SHP77 treated with DMSO at 0.1 percent for 48 hours (cell line): ENCODE data around the gene ARMC8.

Experiments used
- DNase-seq: peaks from one replicate; lab custom pipeline; 2025; lab: John Stamatoyannopoulos, UW

Gene ARMC8

DNA sequence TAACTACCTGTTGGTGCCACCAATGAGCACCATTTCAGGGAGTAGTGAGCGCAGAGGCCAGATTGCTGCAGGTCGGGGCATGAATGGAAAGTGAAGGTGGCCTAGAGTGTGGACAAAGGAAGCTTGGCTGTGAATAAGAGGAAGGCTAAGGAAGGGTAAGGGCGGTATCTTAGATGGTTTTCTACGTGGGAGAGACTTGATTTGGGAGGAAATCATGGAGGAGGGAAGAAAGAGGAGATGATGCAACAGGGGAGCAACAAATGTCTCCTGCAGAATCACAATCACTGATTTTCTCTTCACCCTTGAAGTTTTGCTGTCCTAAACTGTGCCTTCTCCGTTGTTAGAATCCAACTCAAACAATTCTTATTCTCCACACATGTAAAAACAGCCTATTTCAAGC, 120.8 kb downstream of the ARMC8 start:
- DNase-seq, result no peak

- DNase-seq, result no peak
Measured at GRCh38 chr3:138308783-138309182, 121.7 kb downstream of the ARMC8 start.

DNA sequence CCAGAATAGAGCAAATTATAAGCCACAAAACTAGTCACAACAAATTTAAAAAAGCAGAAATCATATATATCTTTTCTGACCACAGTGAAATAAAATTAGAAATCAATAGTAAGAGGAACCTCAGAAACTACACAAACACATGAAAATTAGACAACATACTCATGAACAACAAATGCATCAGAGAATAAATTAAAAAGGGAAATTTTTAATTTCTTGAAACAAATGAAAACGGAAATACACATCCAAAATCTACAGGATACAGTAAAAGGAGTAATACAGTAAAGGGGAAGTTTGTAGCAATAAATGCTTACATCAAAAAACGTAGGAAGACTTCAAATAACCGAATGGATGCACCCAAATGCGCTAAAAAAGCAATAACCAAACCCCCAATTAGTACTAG, 123.4 kb downstream of the ARMC8 start:
- DNase-seq, result no peak

GRCh38 chr3:138314751-138315150, 127.7 kb downstream of the ARMC8 start:
- DNase-seq, result no peak

- no peak for DNase-seq
Measured at GRCh38 chr3:138317687-138318086, 130.6 kb downstream of the ARMC8 start.

- no peak for DNase-seq
Measured at GRCh38 chr3:138323971-138324370, 136.9 kb downstream of the ARMC8 start.

DNA sequence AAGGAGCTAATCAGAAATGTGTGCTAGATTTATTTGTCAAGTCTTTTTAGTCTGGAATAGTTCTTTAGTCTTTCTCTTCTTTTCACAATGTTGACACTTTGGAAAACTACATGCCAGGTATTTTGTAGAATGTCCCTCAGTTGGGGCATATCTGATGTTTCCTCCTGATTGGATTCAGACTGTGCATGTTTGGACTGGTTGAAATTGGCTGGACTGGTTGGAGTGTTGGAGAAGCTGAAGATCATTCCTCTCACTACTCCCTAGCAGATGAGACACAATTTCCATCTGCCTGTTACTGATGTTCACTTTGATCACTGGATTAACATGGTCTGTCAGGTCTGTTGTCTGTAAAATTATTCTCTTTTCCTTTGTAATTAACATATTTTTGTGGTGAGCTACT, 138.9 kb downstream of the ARMC8 start:
- no peak for DNase-seq

GRCh38 chr3:138326866-138327595, 139.9 kb downstream of the ARMC8 start:
- DNase-seq, result no peak

- DNase-seq, result no peak
Measured at GRCh38 chr3:138327831-138328230, 140.7 kb downstream of the ARMC8 start.

DNA sequence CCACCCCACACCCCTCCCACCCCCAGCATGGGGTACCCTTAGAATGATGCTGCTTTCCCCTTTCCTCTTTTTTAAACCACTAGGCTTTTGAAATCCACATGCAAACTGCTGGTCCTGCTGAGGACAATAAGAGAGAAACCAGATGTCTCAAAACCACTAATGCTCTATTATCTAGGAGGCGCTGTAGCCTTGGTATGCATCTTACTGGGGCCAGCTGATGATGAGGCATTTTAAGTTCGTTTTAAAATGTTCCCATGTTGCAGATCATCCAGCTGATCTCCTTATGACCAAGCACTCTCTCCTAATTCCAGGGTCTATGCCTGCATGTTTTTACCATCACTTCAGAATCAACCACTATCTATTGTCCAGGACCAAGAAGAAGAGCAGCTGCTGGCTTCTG, 141.2 kb downstream of the ARMC8 start:
- DNase-seq, result peak; percentile 18

- peak; percentile 82 for DNase-seq
Measured at GRCh38 chr3:138329127-138329983, 142.3 kb downstream of the ARMC8 start, which contains the start of gene NME9. Gene NME9, minus strand, starts transcription at chr3:138329851. Its CDS starts 516 bp downstream, at chr3:138329335.

GRCh38 chr3:138329984-138330293, 142.8 kb downstream of the ARMC8 start:
- no peak for DNase-seq

DNA sequence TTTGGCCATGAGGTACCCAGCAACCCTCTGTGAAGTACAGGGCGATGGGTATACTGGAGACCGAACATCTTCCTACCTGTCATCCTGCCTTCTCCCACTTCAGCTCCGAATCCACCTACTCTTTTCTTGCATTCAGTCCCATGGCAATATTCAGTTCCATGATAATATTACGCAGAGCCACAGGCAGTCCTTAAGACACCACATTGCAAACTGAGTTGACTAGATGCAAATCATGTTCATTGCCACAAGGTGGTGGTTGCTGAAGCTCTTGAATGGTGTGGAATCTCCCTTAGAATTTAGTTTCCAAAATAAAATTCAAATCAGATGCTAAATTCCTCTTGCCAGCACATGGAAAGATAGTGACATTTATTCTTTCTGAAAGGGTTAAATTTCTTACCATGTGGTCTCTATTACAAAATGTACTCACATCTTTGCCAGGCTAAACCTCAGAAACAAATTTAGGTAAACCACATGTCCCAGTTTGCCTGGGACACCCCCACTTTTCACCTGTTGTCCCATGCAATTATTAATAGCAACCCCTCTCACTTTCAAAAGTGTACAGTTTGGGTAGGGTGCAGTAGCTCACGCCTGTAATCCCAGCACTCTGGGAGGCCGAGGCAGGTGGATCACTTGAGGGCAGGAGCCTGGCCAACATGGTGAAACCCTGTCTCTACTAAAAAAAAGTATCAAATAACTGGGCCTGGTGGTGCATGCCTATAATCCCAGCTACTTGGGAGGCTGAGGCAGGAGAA, 144.2 kb downstream of the ARMC8 start:
- no peak for DNase-seq

DNA sequence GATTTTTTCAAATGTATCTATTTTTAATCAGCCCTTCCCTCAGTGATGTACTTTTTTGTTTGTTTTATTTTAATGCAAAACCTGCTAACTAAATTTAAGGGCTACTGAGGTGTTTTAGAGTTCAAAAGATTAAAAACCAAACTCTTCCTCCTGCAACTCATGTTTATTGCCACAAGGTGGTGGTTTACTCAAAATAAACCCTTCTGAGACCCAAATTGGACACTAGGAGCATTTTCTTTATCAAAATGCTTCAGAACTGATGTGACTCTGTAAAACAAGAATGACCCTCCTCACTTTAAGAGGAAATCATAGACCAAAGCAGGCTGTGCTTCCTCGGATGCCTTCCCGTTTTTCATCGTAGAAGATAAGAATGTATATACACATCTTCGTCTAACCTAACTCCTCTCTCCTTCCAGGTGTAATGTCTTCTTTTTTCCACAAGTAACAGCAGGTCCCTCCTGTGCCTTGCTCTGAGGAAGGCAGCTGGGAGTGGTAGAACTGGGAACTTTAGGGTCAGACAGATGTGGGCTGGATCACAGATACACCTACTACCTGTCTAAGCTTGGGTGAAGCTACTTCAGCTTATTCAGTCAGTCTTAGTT, 145.5 kb downstream of the ARMC8 start:
- DNase-seq, result no peak

- no peak for DNase-seq
Measured at GRCh38 chr3:138334608-138335007, 147.5 kb downstream of the ARMC8 start.

DNA sequence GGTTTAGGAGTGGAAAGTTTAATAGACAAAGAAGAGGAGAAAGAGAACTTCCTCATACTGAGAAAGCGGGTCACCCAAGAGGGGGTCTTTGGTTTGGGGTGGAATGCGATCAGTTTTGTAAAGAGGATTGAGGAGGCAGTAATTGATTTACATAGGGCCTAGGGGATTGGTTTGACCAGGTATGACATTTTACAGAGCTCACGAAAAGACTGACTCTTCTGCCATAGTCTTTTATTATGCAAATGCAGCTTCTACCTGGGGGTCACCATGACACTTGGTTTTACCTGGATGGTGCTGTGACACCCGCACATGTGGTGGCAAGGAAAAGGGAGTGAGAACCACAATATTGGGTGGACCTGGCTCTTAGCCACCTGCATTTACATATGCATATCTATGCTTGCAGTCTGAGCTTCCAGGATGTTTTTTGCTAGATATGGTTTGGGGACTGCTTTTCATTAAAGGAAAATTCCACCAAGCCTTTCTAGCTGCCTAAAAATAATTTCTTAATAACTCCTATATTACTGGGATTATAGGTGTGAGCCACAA, 149.4 kb downstream of the ARMC8 start:
- DNase-seq, result no peak

DNA sequence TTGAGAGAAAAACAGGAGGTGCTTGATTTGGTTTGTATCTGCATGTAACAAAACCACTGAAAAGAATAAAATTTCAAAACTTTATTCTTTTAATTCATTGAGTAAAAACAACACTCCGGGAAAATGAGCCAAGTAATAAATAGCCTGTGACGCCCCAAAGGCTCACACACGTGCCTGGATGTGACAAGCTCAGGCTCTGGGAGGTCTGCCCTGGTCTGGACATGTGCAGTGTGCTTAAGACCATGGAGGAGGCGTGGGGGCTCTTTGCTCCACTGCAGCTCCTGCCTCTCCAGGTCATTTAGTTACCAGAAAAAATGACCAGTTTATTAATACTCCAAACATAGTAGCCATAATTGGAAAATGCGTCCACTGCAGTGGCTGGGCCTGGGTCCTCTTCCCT, 151.1 kb downstream of the ARMC8 start:
- DNase-seq, result no peak

- no peak for DNase-seq
Measured at GRCh38 chr3:138338811-138339210, 151.7 kb downstream of the ARMC8 start.

DNA sequence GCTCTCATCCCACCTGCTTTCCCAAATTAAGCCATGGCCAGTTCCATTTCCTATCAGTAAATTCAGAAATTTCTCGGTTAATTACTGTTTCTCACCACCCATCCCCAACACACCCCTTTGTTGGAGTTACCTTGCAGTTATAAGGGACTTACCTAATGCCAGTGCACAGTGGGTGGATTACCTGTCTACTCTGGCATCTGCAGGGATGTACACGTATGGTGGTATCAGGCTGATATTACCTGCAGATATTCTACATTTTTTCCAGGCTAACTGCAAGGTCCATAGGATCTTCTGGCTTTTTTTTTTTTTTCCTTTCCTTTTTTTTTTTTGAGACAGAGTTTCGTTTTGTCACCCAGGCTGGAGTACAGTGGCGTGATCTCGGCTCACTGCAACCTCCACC, 153.4 kb downstream of the ARMC8 start:
- no peak for DNase-seq

GRCh38 chr3:138344754-138345153, 157.7 kb downstream of the ARMC8 start:
- no peak for DNase-seq
